ENCODE measurements around the gene BPIFA3. TPM values are rescaled to one million over a fixed set of nuclear protein-coding genes. Genes with fewer than 3 reads are reported as not detected.

The BPIFA3 gene
- polyA plus RNA-seq, 4 donors: not detected

- H3K9me3 ChIP-seq (ENCODE audit: control insufficient read depth in 2 of 2, insufficient read depth in 1 of 2, low read depth in 1 of 2, low read length in 1 of 2): no peaks in the 10 kb centered on the region
- H3K27me3 ChIP-seq (ENCODE audit: control insufficient read depth in 3 of 3, insufficient read depth in 3 of 3, low read length in 3 of 3): peaks cover 0 to 9% (median 0%) of the 10 kb centered on the region in 3 donors
- H3K4me3 ChIP-seq (ENCODE audit: low read depth in 1 of 3, low read length in 3 of 3): no peak overlapping the region
- 60 to 73% (median 61%) methylated on average over 7 of the region's 7 CpGs for WGBS, 3 donors
- no peak for DNase-seq
- H3K4me1 ChIP-seq (ENCODE audit: control insufficient read depth in 3 of 3, insufficient read depth in 2 of 3, low read depth in 1 of 3, low read length in 2 of 3): no peaks in the 10 kb centered on the region
- H3K36me3 ChIP-seq (ENCODE audit: control insufficient read depth in 3 of 3, insufficient read depth in 2 of 3, low read depth in 1 of 3, low read length in 3 of 3): no peaks in the 10 kb centered on the region
- no peak overlapping the region for H3K27ac ChIP-seq (ENCODE audit: low read depth in 1 of 3, low read length in 2 of 3)
- FAIRE-seq: no peak
Observed at GRCh38 chr20:33231237-33231636, 14.1 kb downstream of the BPIFA3 start.

DNA sequence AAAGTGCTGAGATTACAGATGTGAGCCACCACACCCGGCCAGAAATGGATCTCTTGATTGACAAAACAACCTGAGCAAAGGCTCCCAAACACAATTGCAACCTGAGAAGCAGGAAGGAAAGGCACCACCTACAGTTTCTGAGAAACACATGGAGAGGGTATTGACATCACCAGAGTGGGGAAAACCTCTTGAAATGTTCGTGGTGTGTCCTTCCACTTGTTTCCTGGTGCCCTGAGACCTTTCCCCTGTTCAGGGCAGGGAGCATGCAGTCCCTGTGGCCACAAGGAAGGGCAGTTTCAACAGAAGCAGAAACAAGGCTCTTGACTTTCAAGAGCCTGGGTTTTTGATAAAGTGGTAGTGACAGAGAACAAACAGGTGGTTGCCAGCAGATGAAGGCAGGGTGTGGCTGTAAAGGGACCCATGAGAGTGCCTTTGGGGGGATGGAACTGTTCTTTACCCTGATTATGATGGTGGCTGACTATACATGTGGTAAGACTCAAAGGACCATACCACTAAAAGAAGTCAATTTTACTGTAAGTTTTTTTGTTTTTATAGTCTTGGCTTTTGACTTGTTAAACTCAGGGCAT lies 15.4 kb downstream of the BPIFA3 start:
- Histone ChIP-seq H3K9me3 (ENCODE audit: control insufficient read depth in 2 of 2, insufficient read depth in 1 of 2, low read depth in 1 of 2, low read length in 1 of 2) (no peaks in the 10 kb centered on the region), H3K4me3 (ENCODE audit: low read depth in 1 of 3, low read length in 3 of 3) (no peak overlapping the region), H3K27me3 (ENCODE audit: control insufficient read depth in 3 of 3, insufficient read depth in 3 of 3, low read length in 3 of 3) (peaks cover 0 to 9% (median 3%) of the 10 kb centered on the region in 3 donors), H3K36me3 (ENCODE audit: control insufficient read depth in 3 of 3, insufficient read depth in 2 of 3, low read depth in 1 of 3, low read length in 3 of 3) (no peaks in the 10 kb centered on the region), H3K27ac (ENCODE audit: low read depth in 1 of 3, low read length in 2 of 3) (no peak overlapping the region), H3K4me1 (ENCODE audit: control insufficient read depth in 3 of 3, insufficient read depth in 2 of 3, low read depth in 1 of 3, low read length in 2 of 3) (no peaks in the 10 kb centered on the region)
- DNase-seq: no peak
- 3 to 22% (median 17%) methylated on average over 2 of the region's 2 CpGs for WGBS, 3 donors
- no peak for FAIRE-seq

- Histone ChIP-seq H3K36me3 (ENCODE audit: control insufficient read depth in 3 of 3, insufficient read depth in 2 of 3, low read depth in 1 of 3, low read length in 3 of 3) (no peaks in the 10 kb centered on the region), H3K27ac (ENCODE audit: low read depth in 1 of 3, low read length in 2 of 3) (no peak overlapping the region), H3K9me3 (ENCODE audit: control insufficient read depth in 2 of 2, insufficient read depth in 1 of 2, low read depth in 1 of 2, low read length in 1 of 2) (no peaks in the 10 kb centered on the region), H3K27me3 (ENCODE audit: control insufficient read depth in 3 of 3, insufficient read depth in 3 of 3, low read length in 3 of 3) (peaks cover 0 to 9% (median 3%) of the 10 kb centered on the region in 3 donors), H3K4me1 (ENCODE audit: control insufficient read depth in 3 of 3, insufficient read depth in 2 of 3, low read depth in 1 of 3, low read length in 2 of 3) (no peaks in the 10 kb centered on the region), H3K4me3 (ENCODE audit: low read depth in 1 of 3, low read length in 3 of 3) (no peak overlapping the region)
- FAIRE-seq (no peak), DNase-seq (no peak)
- 23 to 40% (median 31%) methylated on average over 5 of the region's 5 CpGs for WGBS, 3 donors
Observed at GRCh38 chr20:33233129-33233774, 16.1 kb downstream of the BPIFA3 start.

DNA sequence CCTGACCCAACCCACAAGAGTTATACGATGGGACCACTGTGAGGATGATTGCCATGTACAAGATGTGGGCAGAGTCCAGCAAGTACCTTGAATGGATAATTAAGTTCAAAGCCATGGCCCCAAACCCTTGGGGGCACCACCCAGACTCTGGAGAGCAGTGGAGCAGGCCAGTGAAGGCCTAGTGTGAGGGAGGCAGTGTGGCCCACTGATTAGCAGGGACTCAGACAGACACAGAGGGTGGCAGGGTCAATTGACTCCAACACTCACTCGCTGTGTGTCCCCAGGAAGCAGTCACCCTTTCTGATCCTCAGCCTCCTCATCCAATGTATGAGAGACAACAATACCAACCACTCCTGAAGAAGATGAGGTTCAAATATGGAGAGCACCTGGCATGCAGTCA lies 16.9 kb downstream of the BPIFA3 start:
- peaks cover 0 to 9% (median 3%) of the 10 kb centered on the region in 3 donors for H3K27me3 ChIP-seq (ENCODE audit: control insufficient read depth in 3 of 3, insufficient read depth in 3 of 3, low read length in 3 of 3)
- no peaks in the 10 kb centered on the region for H3K4me1 ChIP-seq (ENCODE audit: control insufficient read depth in 3 of 3, insufficient read depth in 2 of 3, low read depth in 1 of 3, low read length in 2 of 3)
- H3K4me3 ChIP-seq (ENCODE audit: low read depth in 1 of 3, low read length in 3 of 3): no peak overlapping the region
- DNase-seq (no peak), FAIRE-seq (no peak)
- H3K36me3 ChIP-seq (ENCODE audit: control insufficient read depth in 3 of 3, insufficient read depth in 2 of 3, low read depth in 1 of 3, low read length in 3 of 3): no peaks in the 10 kb centered on the region
- no peaks in the 10 kb centered on the region for H3K9me3 ChIP-seq (ENCODE audit: control insufficient read depth in 2 of 2, insufficient read depth in 1 of 2, low read depth in 1 of 2, low read length in 1 of 2)
- WGBS, 3 donors: 83 to 87% (median 85%) methylated on average over 2 of the region's 2 CpGs
- no peak overlapping the region for H3K27ac ChIP-seq (ENCODE audit: low read depth in 1 of 3, low read length in 2 of 3)

GRCh38 chr20:33235696-33236095 lies 18.5 kb downstream of the BPIFA3 start, which contains the start of gene BPIFA1:
BPIFA1 (plus strand) TSS chr20:33235996; CDS start chr20:33237712, 1,716 bp downstream.
- Histone ChIP-seq H3K27me3 (ENCODE audit: control insufficient read depth in 3 of 3, insufficient read depth in 3 of 3, low read length in 3 of 3) (peaks cover 0 to 9% (median 3%) of the 10 kb centered on the region in 3 donors), H3K4me3 (ENCODE audit: low read depth in 1 of 3, low read length in 3 of 3) (no peak within 1 kb of the TSS), H3K9me3 (ENCODE audit: control insufficient read depth in 2 of 2, insufficient read depth in 1 of 2, low read depth in 1 of 2, low read length in 1 of 2) (no peaks in the 10 kb centered on the region), H3K36me3 (ENCODE audit: control insufficient read depth in 3 of 3, insufficient read depth in 2 of 3, low read depth in 1 of 3, low read length in 3 of 3) (no peaks in the 10 kb centered on the region), H3K27ac (ENCODE audit: low read depth in 1 of 3, low read length in 2 of 3) (no peak within 1 kb of the TSS), H3K4me1 (ENCODE audit: control insufficient read depth in 3 of 3, insufficient read depth in 2 of 3, low read depth in 1 of 3, low read length in 2 of 3) (no peaks in the 10 kb centered on the region)
- no peak for FAIRE-seq
- 50 to 62% (median 54%) methylated on average over 5 of the region's 5 CpGs for WGBS, 3 donors
- DNase-seq: no peak

GRCh38 chr20:33236351-33236750 lies 19.2 kb downstream of the BPIFA3 start:
- 56 to 80% (median 75%) methylated on average over 1 of the region's 1 CpG for WGBS, 3 donors
- H3K9me3 ChIP-seq (ENCODE audit: control insufficient read depth in 2 of 2, insufficient read depth in 1 of 2, low read depth in 1 of 2, low read length in 1 of 2): no peaks in the 10 kb centered on the region
- H3K4me1 ChIP-seq (ENCODE audit: control insufficient read depth in 3 of 3, insufficient read depth in 2 of 3, low read depth in 1 of 3, low read length in 2 of 3): no peaks in the 10 kb centered on the region
- no peak overlapping the region for H3K27ac ChIP-seq (ENCODE audit: low read depth in 1 of 3, low read length in 2 of 3)
- no peak overlapping the region for H3K4me3 ChIP-seq (ENCODE audit: low read depth in 1 of 3, low read length in 3 of 3)
- peaks cover 0 to 9% (median 3%) of the 10 kb centered on the region in 3 donors for H3K27me3 ChIP-seq (ENCODE audit: control insufficient read depth in 3 of 3, insufficient read depth in 3 of 3, low read length in 3 of 3)
- no peak for DNase-seq
- no peaks in the 10 kb centered on the region for H3K36me3 ChIP-seq (ENCODE audit: control insufficient read depth in 3 of 3, insufficient read depth in 2 of 3, low read depth in 1 of 3, low read length in 3 of 3)
- no peak for FAIRE-seq

- no peaks in the 10 kb centered on the region for H3K9me3 ChIP-seq (ENCODE audit: control insufficient read depth in 2 of 2, insufficient read depth in 1 of 2, low read depth in 1 of 2, low read length in 1 of 2)
- no peaks in the 10 kb centered on the region for H3K4me1 ChIP-seq (ENCODE audit: control insufficient read depth in 3 of 3, insufficient read depth in 2 of 3, low read depth in 1 of 3, low read length in 2 of 3)
- H3K4me3 ChIP-seq (ENCODE audit: low read depth in 1 of 3, low read length in 3 of 3): no peak overlapping the region
- no peak for DNase-seq
- H3K27ac ChIP-seq (ENCODE audit: low read depth in 1 of 3, low read length in 2 of 3): no peak overlapping the region
- no peak for FAIRE-seq
- no peaks in the 10 kb centered on the region for H3K36me3 ChIP-seq (ENCODE audit: control insufficient read depth in 3 of 3, insufficient read depth in 2 of 3, low read depth in 1 of 3, low read length in 3 of 3)
- WGBS, 3 donors: 69 to 79% (median 77%) methylated on average over 6 of the region's 6 CpGs
- peaks cover 0 to 6% (median 3%) of the 10 kb centered on the region in 3 donors for H3K27me3 ChIP-seq (ENCODE audit: control insufficient read depth in 3 of 3, insufficient read depth in 3 of 3, low read length in 3 of 3)
Observed at GRCh38 chr20:33237989-33238388, 20.8 kb downstream of the BPIFA3 start.

DNA sequence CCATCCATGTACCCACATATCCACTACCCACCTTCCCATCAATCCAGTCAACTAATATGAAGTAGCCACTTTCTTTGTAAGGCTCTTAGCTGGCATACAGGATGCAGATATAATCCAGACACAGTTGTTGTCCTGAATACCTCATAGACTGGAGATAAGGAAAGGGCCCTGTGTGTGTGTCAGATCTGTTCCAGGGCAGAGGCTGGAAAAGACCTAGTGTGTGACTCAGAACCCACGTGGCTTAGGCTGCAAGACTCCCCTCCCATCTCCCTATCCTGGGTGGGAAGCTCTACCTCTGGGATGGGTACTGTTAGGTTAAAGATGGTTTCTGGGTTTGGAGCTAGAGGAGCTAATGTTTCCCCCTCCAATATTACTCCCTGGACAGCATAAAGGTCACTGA lies 22.3 kb downstream of the BPIFA3 start:
- no peak overlapping the region for H3K4me3 ChIP-seq (ENCODE audit: low read depth in 1 of 3, low read length in 3 of 3)
- no peaks in the 10 kb centered on the region for H3K4me1 ChIP-seq (ENCODE audit: control insufficient read depth in 3 of 3, insufficient read depth in 2 of 3, low read depth in 1 of 3, low read length in 2 of 3)
- peaks cover 0 to 3% (median 3%) of the 10 kb centered on the region in 3 donors for H3K27me3 ChIP-seq (ENCODE audit: control insufficient read depth in 3 of 3, insufficient read depth in 3 of 3, low read length in 3 of 3)

More for the DNA sequence above, 22.3 kb downstream of the BPIFA3 start:
- no peaks in the 10 kb centered on the region for H3K9me3 ChIP-seq (ENCODE audit: control insufficient read depth in 2 of 2, insufficient read depth in 1 of 2, low read depth in 1 of 2, low read length in 1 of 2)
- no peaks in the 10 kb centered on the region for H3K36me3 ChIP-seq (ENCODE audit: control insufficient read depth in 3 of 3, insufficient read depth in 2 of 3, low read depth in 1 of 3, low read length in 3 of 3)
- DNase-seq: no peak
- no peak for FAIRE-seq
- no peak overlapping the region for H3K27ac ChIP-seq (ENCODE audit: low read depth in 1 of 3, low read length in 2 of 3)
- WGBS, 3 donors: 0 to 29% (median 5%) methylated on average over 1 of the region's 1 CpG

All from small intestine (tissue), 7 donors.